GM23338 (cell line): Measurements from ENCODE around the gene DST. TPM values are rescaled to one million over a fixed set of nuclear protein-coding genes. Genes with fewer than 3 reads are reported as not detected.

Source experiments
- ATAC-seq: fragments of 200-7000 bp; cut with Tn5 transposase; 3 replicates; pipeline ENCODE4 v1.9.1; 2020
- DNase-seq: peaks from one replicate; pipeline ENCODE4 v3.0.0-alpha.2; 2015; ENCODE audit warnings: low spot score
- H2AFZ ChIP-seq: fragments of 200-600 bp; sonication (generic); 2 replicates; pipeline ENCODE4 v1.8.0; 2016; ENCODE audit warnings: antibody characterized with exemption, mild to moderate bottlenecking, moderate library complexity
- H3F3A ChIP-seq: fragments of 200-600 bp; sonication (generic); replicated peaks from 2 replicates; pipeline ENCODE4 v1.8.0; 2017; ENCODE audit warnings: antibody characterized with exemption, mixed run types, low read depth
- H3K27ac ChIP-seq: fragments of 200-600 bp; sonication (generic); 2 replicates; pipeline ENCODE4 v1.6.1; 2016; ENCODE audit warnings: low read depth
- H3K27me3 ChIP-seq: fragments of 200-600 bp; sonication (generic); 2 replicates; pipeline ENCODE4 v1.8.0; 2016; ENCODE audit warnings: mild to moderate bottlenecking, mixed run types, moderate library complexity; ENCODE audit not compliant: insufficient read depth
- H3K36me3 ChIP-seq: fragments of 200-600 bp; sonication (generic); 2 replicates; pipeline ENCODE4 v1.8.0; 2016; ENCODE audit warnings: mild to moderate bottlenecking; ENCODE audit not compliant: insufficient read depth
- H3K4me1 ChIP-seq: fragments of 200-600 bp; sonication (generic); 2 replicates; pipeline ENCODE4 v1.8.0; 2016; ENCODE audit warnings: mild to moderate bottlenecking, moderate library complexity; ENCODE audit not compliant: insufficient read depth
- H3K4me2 ChIP-seq: fragments of 200-600 bp; sonication (generic); 2 replicates; pipeline ENCODE4 v1.7.1; 2017; ENCODE audit warnings: mixed run types
- H3K4me3 ChIP-seq: fragments of 200-600 bp; sonication (generic); 2 replicates; pipeline ENCODE4 v1.6.1; 2016; ENCODE audit warnings: mixed run types
- H3K79me2 ChIP-seq: fragments of 200-600 bp; sonication (generic); replicated peaks from 2 replicates; pipeline ENCODE4 v1.8.0; 2017; ENCODE audit warnings: mild to moderate bottlenecking; ENCODE audit not compliant: insufficient read depth
- H3K9me2 ChIP-seq: fragments of 200-600 bp; sonication (generic); 2 replicates; pipeline ENCODE4 v1.8.0; 2017; ENCODE audit not compliant: insufficient read depth
- H4K20me1 ChIP-seq: fragments of 200-600 bp; sonication (generic); replicated peaks from 2 replicates; pipeline ENCODE4 v1.8.0; 2017; ENCODE audit warnings: mild to moderate bottlenecking; ENCODE audit not compliant: insufficient read depth
- H3K27ac Mint-ChIP-seq: 2 replicates; pipeline ENCODE4 v1.8.0; 2020; ENCODE audit warnings: inconsistent platforms, mild to moderate bottlenecking, moderate library complexity, mixed read lengths
- H3K27me3 Mint-ChIP-seq: 3 replicates; pipeline ENCODE4 v1.8.0; 2022; ENCODE audit warnings: low read depth, mild to moderate bottlenecking, moderate library complexity, mixed read lengths, inconsistent platforms; ENCODE audit not compliant: insufficient read depth, poor library complexity
- H3K36me3 Mint-ChIP-seq: 3 replicates; pipeline ENCODE4 v1.8.0; 2021; ENCODE audit warnings: low read depth, mild to moderate bottlenecking, inconsistent platforms, moderate library complexity, mixed read lengths
- H3K4me1 Mint-ChIP-seq: 3 replicates; pipeline ENCODE4 v1.8.0; 2020; ENCODE audit warnings: mild to moderate bottlenecking, inconsistent platforms, mixed read lengths
- H3K4me3 Mint-ChIP-seq: 3 replicates; pipeline ENCODE4 v1.8.0; 2021; ENCODE audit warnings: moderate library complexity, mild to moderate bottlenecking, inconsistent platforms, mixed read lengths
- H3K9me3 Mint-ChIP-seq: 3 replicates; pipeline ENCODE4 v1.8.0; 2020; ENCODE audit warnings: moderate library complexity, mild to moderate bottlenecking, inconsistent platforms, mixed read lengths
- CREB1 ChIP-seq: fragments of 250-450 bp; sonication (Bioruptor Pico); IDR thresholded peaks from 2 replicates; pipeline ENCODE4 v1.5.0; 2020; ENCODE audit warnings: low read depth, mild to moderate bottlenecking, moderate library complexity
- ETS1 ChIP-seq: IDR thresholded peaks from 2 replicates; pipeline ENCODE4 v1.6.1; 2016; ENCODE audit warnings: antibody characterized with exemption
- EZH2phosphoT487 ChIP-seq: fragments of 200-600 bp; sonication (generic); IDR thresholded peaks from one replicate; pipeline ENCODE4 v1.8.1; 2018; ENCODE audit warnings: antibody characterized with exemption; ENCODE audit not compliant: unreplicated experiment
- JUNB ChIP-seq: IDR thresholded peaks from one replicate; pipeline ENCODE4 v1.6.1; 2016; ENCODE audit warnings: antibody characterized with exemption; ENCODE audit not compliant: unreplicated experiment
- POLR2AphosphoS5 ChIP-seq: IDR thresholded peaks from 2 replicates; pipeline ENCODE4 v1.6.1; 2016; ENCODE audit warnings: antibody characterized with exemption, low read depth
- ZNF114 ChIP-seq: fragments of 250-450 bp; sonication (Bioruptor Pico); IDR thresholded peaks from 2 replicates; pipeline ENCODE4 v1.5.0; 2020; ENCODE audit warnings: mild to moderate bottlenecking, moderate library complexity
- ZNF331 ChIP-seq: fragments of 250-450 bp; sonication (Bioruptor Pico); IDR thresholded peaks from 2 replicates; pipeline ENCODE4 v1.5.0; 2020; ENCODE audit warnings: low read depth, mild to moderate bottlenecking, moderate library complexity
- ZNF462 ChIP-seq: fragments of 250-450 bp; sonication (Bioruptor Pico); IDR thresholded peaks from 2 replicates; pipeline ENCODE4 v1.5.0; 2020; ENCODE audit warnings: mild to moderate bottlenecking, moderate library complexity
- polyA plus RNA-seq: library from polyadenylated mRNA; unstranded; fragments of >200 nt; fragmentation: Nextera tagmentation; extraction: Ambion mirVana; gene quantifications from 2 replicates; pipeline ENCODE4 v1.2.1, GENCODE V29; 2016
- total RNA-seq: library from RNA; depleted of rRNA; stranded (reverse); fragments of >200 nt; shearing (Covaris generic); gene quantifications from 2 replicates; pipeline ENCODE4 v1.2.3, GENCODE V29; 2014
- TF ChIP-seq, protein P1 (sequence below): IDR thresholded peaks from one replicate; pipeline ENCODE4 v1.6.1; 2018; ENCODE audit warnings: antibody characterized with exemption; ENCODE audit not compliant: unreplicated experiment
- TF ChIP-seq, protein P2 (sequence below), 2 experiments: fragments of 200-600 bp in 1 of 2; sonication (generic) in 1 of 2; conservative IDR thresholded peaks; 2 replicates each; pipeline versions ENCODE4 v1.5.1 to v1.6.1; 2016 to 2017; ENCODE audit warnings: antibody characterized with exemption in 2 of 2, low read depth in 2 of 2, mild to moderate bottlenecking in 2 of 2, moderate library complexity in 1 of 2

DST gene
- total and polyA plus RNA-seq, 2 experiments from 2014 or later: 88.7 to 188 TPM

DNA sequence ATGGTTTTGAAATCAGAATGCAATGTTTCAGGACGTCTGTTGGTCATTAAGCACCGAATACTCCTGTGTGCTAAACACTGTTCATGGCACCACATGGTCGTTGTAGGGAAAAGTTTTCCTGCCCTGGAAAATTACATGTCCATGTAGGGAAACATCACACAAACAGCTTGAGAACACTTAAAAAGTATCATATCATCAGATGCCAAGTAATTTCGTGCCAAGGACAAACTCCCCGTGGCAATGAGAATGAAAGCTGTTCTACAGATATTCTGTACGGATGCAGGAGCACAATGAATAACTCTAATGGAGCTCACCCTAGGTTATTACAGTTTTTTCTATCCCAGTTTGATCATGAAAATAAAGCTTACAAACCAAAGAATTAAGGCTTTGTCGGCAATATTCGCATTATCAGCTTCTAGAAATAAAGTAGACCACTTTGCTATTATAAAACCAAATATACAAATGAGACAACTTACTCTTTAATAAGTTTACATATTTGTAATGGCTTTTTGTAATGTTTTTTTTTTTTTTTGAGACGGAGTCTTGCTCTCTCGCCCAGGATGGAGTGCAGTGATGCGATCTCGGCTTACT lies 4.6 kb upstream of the DST start:
- no peak overlapping the region for H3K4me2 ChIP-seq
- no peak overlapping the region for H2AFZ ChIP-seq
- no peak overlapping the region for H3K27ac Mint-ChIP-seq
- H3K4me1 Mint-ChIP-seq: peaks cover 23% of the 10 kb centered on the region
- H3F3A ChIP-seq: no peaks in the 10 kb centered on the region
- no peak overlapping the region for H3K4me3 ChIP-seq
- DNase-seq (no peak), ATAC-seq (no peak)
- no peak overlapping the region for H3K27ac ChIP-seq
- 0 out of 2 replicates have a peak, but pooled peaks cover 4% of the 10 kb centered on the region for H4K20me1 ChIP-seq
- peaks cover 36% of the 10 kb centered on the region for H3K36me3 Mint-ChIP-seq
- H3K27me3 Mint-ChIP-seq: peaks cover 2% of the 10 kb centered on the region
- H3K9me3 Mint-ChIP-seq: no peaks in the 10 kb centered on the region
- peaks cover 6% of the 10 kb centered on the region; the same call in 1 of the 2 replicates for H3K36me3 ChIP-seq
- H3K79me2 ChIP-seq: no peaks in the 10 kb centered on the region
- no peaks in the 10 kb centered on the region for H3K27me3 ChIP-seq
- no peak overlapping the region for H3K4me3 Mint-ChIP-seq
- no peaks in the 10 kb centered on the region for H3K9me2 ChIP-seq
- peaks cover 16% of the 10 kb centered on the region for H3K4me1 ChIP-seq
- TF ChIP-seq EZH2phosphoT487: no peak
- no peak for TF ChIP-seq ETS1
- TF ChIP-seq, protein P1, sequence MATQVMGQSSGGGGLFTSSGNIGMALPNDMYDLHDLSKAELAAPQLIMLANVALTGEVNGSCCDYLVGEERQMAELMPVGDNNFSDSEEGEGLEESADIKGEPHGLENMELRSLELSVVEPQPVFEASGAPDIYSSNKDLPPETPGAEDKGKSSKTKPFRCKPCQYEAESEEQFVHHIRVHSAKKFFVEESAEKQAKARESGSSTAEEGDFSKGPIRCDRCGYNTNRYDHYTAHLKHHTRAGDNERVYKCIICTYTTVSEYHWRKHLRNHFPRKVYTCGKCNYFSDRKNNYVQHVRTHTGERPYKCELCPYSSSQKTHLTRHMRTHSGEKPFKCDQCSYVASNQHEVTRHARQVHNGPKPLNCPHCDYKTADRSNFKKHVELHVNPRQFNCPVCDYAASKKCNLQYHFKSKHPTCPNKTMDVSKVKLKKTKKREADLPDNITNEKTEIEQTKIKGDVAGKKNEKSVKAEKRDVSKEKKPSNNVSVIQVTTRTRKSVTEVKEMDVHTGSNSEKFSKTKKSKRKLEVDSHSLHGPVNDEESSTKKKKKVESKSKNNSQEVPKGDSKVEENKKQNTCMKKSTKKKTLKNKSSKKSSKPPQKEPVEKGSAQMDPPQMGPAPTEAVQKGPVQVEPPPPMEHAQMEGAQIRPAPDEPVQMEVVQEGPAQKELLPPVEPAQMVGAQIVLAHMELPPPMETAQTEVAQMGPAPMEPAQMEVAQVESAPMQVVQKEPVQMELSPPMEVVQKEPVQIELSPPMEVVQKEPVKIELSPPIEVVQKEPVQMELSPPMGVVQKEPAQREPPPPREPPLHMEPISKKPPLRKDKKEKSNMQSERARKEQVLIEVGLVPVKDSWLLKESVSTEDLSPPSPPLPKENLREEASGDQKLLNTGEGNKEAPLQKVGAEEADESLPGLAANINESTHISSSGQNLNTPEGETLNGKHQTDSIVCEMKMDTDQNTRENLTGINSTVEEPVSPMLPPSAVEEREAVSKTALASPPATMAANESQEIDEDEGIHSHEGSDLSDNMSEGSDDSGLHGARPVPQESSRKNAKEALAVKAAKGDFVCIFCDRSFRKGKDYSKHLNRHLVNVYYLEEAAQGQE: no peak
- TF ChIP-seq ZNF114 (CRISPR knock-in tag): no peak
- TF ChIP-seq, protein P2, sequence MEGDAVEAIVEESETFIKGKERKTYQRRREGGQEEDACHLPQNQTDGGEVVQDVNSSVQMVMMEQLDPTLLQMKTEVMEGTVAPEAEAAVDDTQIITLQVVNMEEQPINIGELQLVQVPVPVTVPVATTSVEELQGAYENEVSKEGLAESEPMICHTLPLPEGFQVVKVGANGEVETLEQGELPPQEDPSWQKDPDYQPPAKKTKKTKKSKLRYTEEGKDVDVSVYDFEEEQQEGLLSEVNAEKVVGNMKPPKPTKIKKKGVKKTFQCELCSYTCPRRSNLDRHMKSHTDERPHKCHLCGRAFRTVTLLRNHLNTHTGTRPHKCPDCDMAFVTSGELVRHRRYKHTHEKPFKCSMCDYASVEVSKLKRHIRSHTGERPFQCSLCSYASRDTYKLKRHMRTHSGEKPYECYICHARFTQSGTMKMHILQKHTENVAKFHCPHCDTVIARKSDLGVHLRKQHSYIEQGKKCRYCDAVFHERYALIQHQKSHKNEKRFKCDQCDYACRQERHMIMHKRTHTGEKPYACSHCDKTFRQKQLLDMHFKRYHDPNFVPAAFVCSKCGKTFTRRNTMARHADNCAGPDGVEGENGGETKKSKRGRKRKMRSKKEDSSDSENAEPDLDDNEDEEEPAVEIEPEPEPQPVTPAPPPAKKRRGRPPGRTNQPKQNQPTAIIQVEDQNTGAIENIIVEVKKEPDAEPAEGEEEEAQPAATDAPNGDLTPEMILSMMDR (conservative IDR thresholded peaks at IDR 0.05; ENCODE audit: low read depth in 2 of 2): no peak
- no peak for TF ChIP-seq POLR2AphosphoS5
- no peak for TF ChIP-seq ZNF462 (CRISPR knock-in tag)
- no peak for TF ChIP-seq ZNF331 (CRISPR knock-in tag)
- no peak for TF ChIP-seq CREB1 (CRISPR knock-in tag)
- TF ChIP-seq JUNB: no peak
